ENCODE measurements around the gene SLC23A2. TPM values are rescaled to one million over a fixed set of nuclear protein-coding genes. Genes with fewer than 3 reads are reported as not detected.

SLC23A2 gene
- polyA plus RNA-seq, 1 donor from 2014 or later: 38.3 TPM

DNA sequence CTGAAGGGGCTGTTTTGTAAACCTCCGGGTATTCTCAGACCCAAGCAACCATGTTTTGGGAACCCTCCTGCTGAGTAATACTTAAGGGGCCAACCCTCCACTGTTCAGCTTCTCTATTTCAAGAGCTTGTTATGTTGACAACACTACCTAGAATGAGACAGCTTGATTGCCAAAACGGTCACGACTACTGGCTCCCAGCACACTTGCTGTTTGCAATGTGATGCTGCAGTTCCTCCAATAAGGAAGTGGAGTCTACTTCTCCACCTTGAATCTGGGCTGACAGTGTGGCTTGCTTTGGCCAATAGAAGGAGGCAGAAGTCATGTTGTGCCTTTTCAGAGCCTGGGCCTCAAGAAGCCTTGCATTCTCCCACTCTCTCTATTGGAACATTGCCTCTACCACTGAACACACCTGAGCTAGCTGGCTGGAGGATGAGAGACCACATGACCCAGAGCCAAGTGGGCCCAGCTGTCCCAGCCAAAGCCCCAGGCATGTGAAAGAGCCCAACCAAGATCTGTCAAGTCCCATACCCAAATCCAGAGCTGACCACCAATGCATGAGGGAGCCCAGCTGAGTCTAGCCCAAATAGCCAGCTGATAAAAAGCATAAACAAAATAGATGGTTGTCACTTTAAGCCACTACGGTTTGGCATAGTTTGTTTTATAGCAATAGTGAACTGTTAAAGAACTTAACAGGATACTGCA, 171.6 kb downstream of the SLC23A2 start:
- no peak overlapping the region for H2AFZ ChIP-seq (ENCODE audit: low read depth, low read length)

DNA sequence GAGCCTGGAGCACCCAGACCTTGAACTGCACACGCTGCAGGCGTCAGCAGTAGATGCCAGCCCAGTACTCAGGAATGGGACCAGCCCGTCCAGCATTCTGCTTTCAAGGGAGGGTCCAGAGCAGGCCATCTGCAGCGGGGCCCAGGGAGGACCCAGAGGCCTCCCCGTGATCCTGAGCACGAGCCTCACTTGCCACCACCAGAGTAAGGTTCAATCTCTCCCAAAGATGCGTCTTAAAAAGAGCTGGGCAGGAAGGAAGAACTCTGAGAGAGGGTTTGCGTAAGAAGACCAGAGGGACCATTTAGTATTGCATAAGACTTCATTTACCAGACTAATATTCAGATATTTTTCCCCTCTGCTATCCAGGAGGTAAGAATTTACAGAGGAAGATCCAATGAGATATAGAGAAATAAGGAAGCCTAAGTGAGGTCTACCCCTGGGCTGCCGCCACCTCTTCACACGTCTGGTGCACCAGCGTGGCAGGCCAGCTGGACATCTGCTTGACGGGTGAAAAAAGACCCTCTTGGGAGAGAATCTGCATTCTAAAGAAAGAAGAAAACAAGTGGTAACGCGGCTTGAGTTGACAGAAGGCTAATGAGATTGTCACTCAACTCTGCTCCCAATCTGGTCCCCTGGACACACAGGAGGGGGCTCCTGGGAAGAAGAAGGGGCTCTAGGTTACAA, 172.3 kb downstream of the SLC23A2 start:
- Histone ChIP-seq H3K4me3 (ENCODE audit: low read length) (no peak overlapping the region), H3K9me2 (ENCODE audit: insufficient read depth, low read length) (no peaks in the 10 kb centered on the region), H4K20me1 (ENCODE audit: insufficient read depth) (no peaks in the 10 kb centered on the region), H3K9me3 (ENCODE audit: low read length) (no peaks in the 10 kb centered on the region), H3K4me2 (ENCODE audit: low read length) (no peak overlapping the region), H3K79me2 (replicated peaks; ENCODE audit: insufficient read depth, low read length) (no peaks in the 10 kb centered on the region), H3F3A (ENCODE audit: insufficient read depth, low read length, poor library complexity, severe bottlenecking) (no peaks in the 10 kb centered on the region), H3K9ac (ENCODE audit: low read length) (no peak overlapping the region), H2AFZ (ENCODE audit: low read depth, low read length) (no peak overlapping the region), H3K27me3 (ENCODE audit: insufficient read depth, low read depth, low read length) (no peaks in the 10 kb centered on the region), H3K36me3 (ENCODE audit: insufficient read depth, low read length) (no peaks in the 10 kb centered on the region), H3K27ac (ENCODE audit: low read length) (no peak overlapping the region)
- no peak for TF ChIP-seq TAF1 (IDR thresholded peaks at IDR 0.05; ENCODE audit: low read depth)

More for the DNA sequence above, 171.6 kb downstream of the SLC23A2 start:
- Histone ChIP-seq H3K27me3 (ENCODE audit: insufficient read depth, low read depth, low read length) (no peaks in the 10 kb centered on the region), H3K9ac (ENCODE audit: low read length) (no peak overlapping the region), H3K27ac (ENCODE audit: low read length) (no peak overlapping the region), H4K20me1 (ENCODE audit: insufficient read depth) (no peaks in the 10 kb centered on the region), H3K9me2 (ENCODE audit: insufficient read depth, low read length) (no peaks in the 10 kb centered on the region), H3K36me3 (ENCODE audit: insufficient read depth, low read length) (no peaks in the 10 kb centered on the region), H3K4me2 (ENCODE audit: low read length) (no peak overlapping the region), H3K9me3 (ENCODE audit: low read length) (no peaks in the 10 kb centered on the region), H3K79me2 (replicated peaks; ENCODE audit: insufficient read depth, low read length) (no peaks in the 10 kb centered on the region), H3F3A (ENCODE audit: insufficient read depth, low read length, poor library complexity, severe bottlenecking) (no peaks in the 10 kb centered on the region), H3K4me3 (ENCODE audit: low read length) (no peak overlapping the region)
- TF ChIP-seq MXI1 (conservative IDR thresholded peaks at IDR 0.05; ENCODE audit: poor library complexity, severe bottlenecking) (no peak), TAF1 (IDR thresholded peaks at IDR 0.05; ENCODE audit: low read depth) (no peak), EP300 (conservative IDR thresholded peaks at IDR 0.05; ENCODE audit: poor library complexity, severe bottlenecking) (no peak), RAD21 (conservative IDR thresholded peaks at IDR 0.05) (no peak), SMC3 (conservative IDR thresholded peaks at IDR 0.05; ENCODE audit: poor library complexity) (no peak), EZH2 (IDR thresholded peaks at IDR 0.05; ENCODE audit: borderline replicate concordance, insufficient read depth, low read length, poor library complexity, severe bottlenecking) (no peak), POLR2AphosphoS5 (IDR thresholded peaks at IDR 0.05) (no peak)
- TF ChIP-seq, protein P1, sequence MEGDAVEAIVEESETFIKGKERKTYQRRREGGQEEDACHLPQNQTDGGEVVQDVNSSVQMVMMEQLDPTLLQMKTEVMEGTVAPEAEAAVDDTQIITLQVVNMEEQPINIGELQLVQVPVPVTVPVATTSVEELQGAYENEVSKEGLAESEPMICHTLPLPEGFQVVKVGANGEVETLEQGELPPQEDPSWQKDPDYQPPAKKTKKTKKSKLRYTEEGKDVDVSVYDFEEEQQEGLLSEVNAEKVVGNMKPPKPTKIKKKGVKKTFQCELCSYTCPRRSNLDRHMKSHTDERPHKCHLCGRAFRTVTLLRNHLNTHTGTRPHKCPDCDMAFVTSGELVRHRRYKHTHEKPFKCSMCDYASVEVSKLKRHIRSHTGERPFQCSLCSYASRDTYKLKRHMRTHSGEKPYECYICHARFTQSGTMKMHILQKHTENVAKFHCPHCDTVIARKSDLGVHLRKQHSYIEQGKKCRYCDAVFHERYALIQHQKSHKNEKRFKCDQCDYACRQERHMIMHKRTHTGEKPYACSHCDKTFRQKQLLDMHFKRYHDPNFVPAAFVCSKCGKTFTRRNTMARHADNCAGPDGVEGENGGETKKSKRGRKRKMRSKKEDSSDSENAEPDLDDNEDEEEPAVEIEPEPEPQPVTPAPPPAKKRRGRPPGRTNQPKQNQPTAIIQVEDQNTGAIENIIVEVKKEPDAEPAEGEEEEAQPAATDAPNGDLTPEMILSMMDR (IDR thresholded peaks at IDR 0.05; ENCODE audit: poor library complexity, severe bottlenecking): no peak
- TF ChIP-seq, protein P2, sequence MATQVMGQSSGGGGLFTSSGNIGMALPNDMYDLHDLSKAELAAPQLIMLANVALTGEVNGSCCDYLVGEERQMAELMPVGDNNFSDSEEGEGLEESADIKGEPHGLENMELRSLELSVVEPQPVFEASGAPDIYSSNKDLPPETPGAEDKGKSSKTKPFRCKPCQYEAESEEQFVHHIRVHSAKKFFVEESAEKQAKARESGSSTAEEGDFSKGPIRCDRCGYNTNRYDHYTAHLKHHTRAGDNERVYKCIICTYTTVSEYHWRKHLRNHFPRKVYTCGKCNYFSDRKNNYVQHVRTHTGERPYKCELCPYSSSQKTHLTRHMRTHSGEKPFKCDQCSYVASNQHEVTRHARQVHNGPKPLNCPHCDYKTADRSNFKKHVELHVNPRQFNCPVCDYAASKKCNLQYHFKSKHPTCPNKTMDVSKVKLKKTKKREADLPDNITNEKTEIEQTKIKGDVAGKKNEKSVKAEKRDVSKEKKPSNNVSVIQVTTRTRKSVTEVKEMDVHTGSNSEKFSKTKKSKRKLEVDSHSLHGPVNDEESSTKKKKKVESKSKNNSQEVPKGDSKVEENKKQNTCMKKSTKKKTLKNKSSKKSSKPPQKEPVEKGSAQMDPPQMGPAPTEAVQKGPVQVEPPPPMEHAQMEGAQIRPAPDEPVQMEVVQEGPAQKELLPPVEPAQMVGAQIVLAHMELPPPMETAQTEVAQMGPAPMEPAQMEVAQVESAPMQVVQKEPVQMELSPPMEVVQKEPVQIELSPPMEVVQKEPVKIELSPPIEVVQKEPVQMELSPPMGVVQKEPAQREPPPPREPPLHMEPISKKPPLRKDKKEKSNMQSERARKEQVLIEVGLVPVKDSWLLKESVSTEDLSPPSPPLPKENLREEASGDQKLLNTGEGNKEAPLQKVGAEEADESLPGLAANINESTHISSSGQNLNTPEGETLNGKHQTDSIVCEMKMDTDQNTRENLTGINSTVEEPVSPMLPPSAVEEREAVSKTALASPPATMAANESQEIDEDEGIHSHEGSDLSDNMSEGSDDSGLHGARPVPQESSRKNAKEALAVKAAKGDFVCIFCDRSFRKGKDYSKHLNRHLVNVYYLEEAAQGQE (IDR thresholded peaks at IDR 0.05; ENCODE audit: borderline replicate concordance): no peak

Measured in neural cell (in vitro differentiated cells).